H1 (cell line): Measurements from ENCODE around the gene PIGX. TPM values are rescaled to one million over a fixed set of nuclear protein-coding genes. Genes with fewer than 3 reads are reported as not detected.
"Not testable (repeated sequence)": the region's sequence is repeated elsewhere in the genome, so short reads cannot be mapped to it uniquely, and the experiment has no call there.

Experiments used
- CTCF ChIA-PET: fragments of 300-600 bp; sonication (Branson Sonifier 250); formaldehyde crosslinking; loops from one replicate; lab custom pipeline; 2021; ENCODE audit not compliant: partially characterized antibody; lab: Charles Lee
- POLR2A ChIA-PET: fragments of 300-600 bp; sonication (Branson Sonifier 250); formaldehyde crosslinking; loops from one replicate; lab custom pipeline; 2021; ENCODE audit warnings: inconsistent platforms; ENCODE audit not compliant: partially characterized antibody; lab: Charles Lee
- DNase-seq, 2 experiments: peaks; one replicate each; pipeline versions ENCODE4 v3.0.0 to v3.0.0-alpha.2; 2010 to 2022; ENCODE audit warnings: low spot score in 2 of 2, low read depth in 1 of 2, mixed read lengths in 1 of 2
- FAIRE-seq: peaks from 2 replicates; lab custom pipeline; 2011; peaks lifted over from hg19 to GRCh38; lab: Jason Lieb, UNC
- H2AFZ ChIP-seq: 2 replicates; pipeline ENCODE4 v1.8.1; 2012; ENCODE audit warnings: low read length, inconsistent platforms
- H2AK5ac ChIP-seq: 2 replicates; pipeline ENCODE4 v1.6.1; 2013; ENCODE audit warnings: low read depth, low read length
- H2BK120ac ChIP-seq: replicated peaks from 2 replicates; pipeline ENCODE3; 2013; ENCODE audit warnings: low read depth, low read length, inconsistent platforms
- H2BK12ac ChIP-seq: 2 replicates; pipeline ENCODE4 v1.6.1; 2013; ENCODE audit warnings: low read depth, low read length
- H2BK15ac ChIP-seq: 2 replicates; pipeline ENCODE4 v1.6.1; 2013; ENCODE audit warnings: low read length
- H2BK20ac ChIP-seq: 2 replicates; pipeline ENCODE4 v1.6.1; 2013; ENCODE audit warnings: low read length
- H2BK5ac ChIP-seq: 2 replicates; pipeline ENCODE4 v1.6.1; 2013; ENCODE audit warnings: low read depth, low read length
- H3K14ac ChIP-seq: 2 replicates; pipeline ENCODE4 v1.6.1; 2013; ENCODE audit warnings: inconsistent platforms; ENCODE audit not compliant: insufficient read length
- H3K18ac ChIP-seq: 2 replicates; pipeline ENCODE4 v1.6.1; 2013; ENCODE audit warnings: low read length; ENCODE audit errors: extremely low read depth
- H3K23ac ChIP-seq: 2 replicates; pipeline ENCODE4 v1.6.1; 2013; ENCODE audit warnings: inconsistent platforms; ENCODE audit not compliant: insufficient read length
- H3K23me2 ChIP-seq: 2 replicates; pipeline ENCODE4 v1.6.1; 2013; ENCODE audit warnings: low read depth, low read length
- H3K27ac ChIP-seq: 2 replicates; pipeline ENCODE4 v1.6.1; 2011; ENCODE audit warnings: low read depth, low read length, inconsistent platforms
- H3K27me3 ChIP-seq, 4 experiments: replicated peaks in 1 of 4; 1 replicate in 1 of 4; 2 replicates in 3 of 4; pipeline versions ENCODE4 v1.6.1 to v1.8.1; 2011 to 2013; ENCODE audit warnings: low read length in 3 of 4, mild to moderate bottlenecking in 3 of 4, inconsistent platforms in 2 of 4, mixed read lengths in 2 of 4, moderate library complexity in 1 of 4; ENCODE audit not compliant: control insufficient read depth in 3 of 4, insufficient read depth in 3 of 4; ENCODE audit errors: extremely low read depth in 1 of 4
- H3K36me3 ChIP-seq, 4 experiments: 2 replicates each; pipeline versions ENCODE4 v1.6.1 to v1.8.1; 2011 to 2013; ENCODE audit warnings: mild to moderate bottlenecking in 4 of 4, low read length in 3 of 4, moderate library complexity in 2 of 4, control low read depth in 1 of 4, inconsistent platforms in 1 of 4; ENCODE audit not compliant: insufficient read depth in 4 of 4, control insufficient read depth in 2 of 4
- H3K4ac ChIP-seq: replicated peaks from 2 replicates; pipeline ENCODE3; 2013; ENCODE audit warnings: low read length, low read depth, mixed read lengths, inconsistent platforms; ENCODE audit not compliant: insufficient read length
- H3K4me1 ChIP-seq, 4 experiments: replicated peaks in 1 of 4; 1 replicate in 1 of 4; 2 replicates in 3 of 4; pipeline versions ENCODE4 v1.6.1 to v1.8.1; 2011 to 2013; ENCODE audit warnings: low read length in 3 of 4, inconsistent platforms in 2 of 4, mixed read lengths in 1 of 4; ENCODE audit not compliant: insufficient read depth in 4 of 4, control insufficient read depth in 3 of 4
- H3K4me2 ChIP-seq, 2 experiments: 2 replicates each; pipeline versions ENCODE4 v1.6.1 to v1.8.1; 2011 to 2013; ENCODE audit warnings: low read depth in 2 of 2, low read length in 2 of 2, control low read depth in 1 of 2, inconsistent platforms in 1 of 2, mild to moderate bottlenecking in 1 of 2; ENCODE audit not compliant: insufficient read depth in 1 of 2
- H3K4me3 ChIP-seq, 4 experiments: fragments of 200-600, 300-600 bp in 1 of 4; sonication (generic), shearing (Covaris generic), sonication (Bioruptor Twin) in 1 of 4; 2 replicates each; pipeline versions ENCODE4 v1.5.1 to v1.8.1; 2011 to 2016; ENCODE audit warnings: low read length in 4 of 4, low read depth in 3 of 4, control low read depth in 2 of 4, inconsistent platforms in 2 of 4, mild to moderate bottlenecking in 2 of 4, mixed read lengths in 1 of 4, moderate library complexity in 1 of 4; ENCODE audit not compliant: insufficient read depth in 2 of 4; ENCODE audit errors: extremely low read depth in 1 of 4
- H3K56ac ChIP-seq: replicated peaks from 2 replicates; pipeline ENCODE3; 2013; ENCODE audit warnings: low read depth, mild to moderate bottlenecking, mixed read lengths, low read length, inconsistent platforms; ENCODE audit not compliant: insufficient read length
- H3K79me1 ChIP-seq: 2 replicates; pipeline ENCODE4 v1.6.1; 2013; ENCODE audit warnings: low read depth, low read length, control low read depth
- H3K79me2 ChIP-seq, 2 experiments: 2 replicates each; pipeline versions ENCODE4 v1.6.1 to v1.8.1; 2012 to 2013; ENCODE audit warnings: low read length in 2 of 2, mild to moderate bottlenecking in 2 of 2, inconsistent platforms in 1 of 2; ENCODE audit not compliant: insufficient read depth in 2 of 2, control insufficient read depth in 1 of 2
- H3K9ac ChIP-seq, 4 experiments: replicated peaks in 1 of 4; 1 replicate in 1 of 4; 2 replicates in 3 of 4; pipeline versions ENCODE4 v1.6.1 to v1.8.1; 2011 to 2013; ENCODE audit warnings: low read depth in 3 of 4, low read length in 3 of 4, control low read depth in 2 of 4, mild to moderate bottlenecking in 2 of 4, moderate library complexity in 2 of 4, inconsistent platforms in 1 of 4; ENCODE audit errors: extremely low read depth in 1 of 4
- H3K9me3 ChIP-seq, 2 experiments: 2 replicates each; pipeline versions ENCODE4 v1.6.1 to v1.8.1; 2012 to 2013; ENCODE audit warnings: mild to moderate bottlenecking in 2 of 2, moderate library complexity in 2 of 2, control low read depth in 1 of 2, inconsistent platforms in 1 of 2, low read depth in 1 of 2, low read length in 1 of 2, mixed read lengths in 1 of 2; ENCODE audit not compliant: insufficient read depth in 2 of 2
- H4K20me1 ChIP-seq, 2 experiments: replicated peaks in 1 of 2; 2 replicates each; pipeline versions ENCODE3 to v1.8.1; 2011 to 2013; ENCODE audit warnings: inconsistent platforms in 2 of 2, low read length in 2 of 2, mild to moderate bottlenecking in 1 of 2; ENCODE audit not compliant: insufficient read depth in 2 of 2, control insufficient read depth in 1 of 2
- H4K5ac ChIP-seq: 2 replicates; pipeline ENCODE4 v1.6.1; 2013; ENCODE audit warnings: low read length, low read depth, mixed read lengths, inconsistent platforms; ENCODE audit not compliant: insufficient read length
- H4K8ac ChIP-seq: 2 replicates; pipeline ENCODE4 v1.8.0; 2013; ENCODE audit warnings: mild to moderate bottlenecking, moderate library complexity, low read length, inconsistent platforms; ENCODE audit not compliant: insufficient read depth; ENCODE audit errors: extremely low read depth
- H4K91ac ChIP-seq: replicated peaks from 2 replicates; pipeline ENCODE3; 2013; ENCODE audit warnings: low read length, mixed read lengths, inconsistent platforms; ENCODE audit not compliant: insufficient read length
- WGBS, 2 experiments: shearing (Covaris generic) in 1 of 2; methylation state at CpG; one replicate each; pipeline versions ENCODE4 v1.1.6 to v1.1.7; 2013 to 2015; ENCODE audit warnings: low lambda C conversion rate in 2 of 2, mixed read lengths in 2 of 2, inconsistent platforms in 1 of 2, low coverage in 1 of 2, missing lambda C conversion rate in 1 of 2; ENCODE audit not compliant: insufficient replicate concordance in 2 of 2, insufficient coverage in 1 of 2, insufficient read length in 1 of 2; ENCODE audit errors: extremely low coverage in 1 of 2, missing lambda C conversion rate in 1 of 2; 5-methylcytosine and 5-hydroxymethylcytosine counted together
- polyA plus RNA-seq, 7 experiments: library from polyadenylated mRNA; depleted of rRNA in 3 of 7; stranded (reverse) in 5 of 7; unstranded in 2 of 7; fragments of >200 nt in 5 of 7; fragments of 200-250 nt in 2 of 7; gene quantifications; 1 replicate in 5 of 7; 2 replicates in 1 of 7; 4 replicates in 1 of 7; pipeline versions ENCODE4 v1.2.1 to v1.2.3, GENCODE V29; 2011 to 2013; ENCODE audit warnings: missing spikeins in 2 of 7, mixed read lengths in 2 of 7
- total RNA-seq: library from RNA; stranded (reverse); fragmentation: NEBNext Ultra II Directional; extraction: Animal tissue kit (Norgen Biotek cat#: 25700); gene quantifications from 2 replicates; pipeline ENCODE4 v1.2.1, GENCODE V29; 2021

The PIGX gene
- total and polyA plus RNA-seq, 2 of the 8 experiments (the other 6 are each of a cell fraction or from before 2014, with no cell fraction given): 7.0 to 14.9 TPM

- not testable (repeated sequence) for H3K18ac ChIP-seq, H3K27ac ChIP-seq, H3K27me3 ChIP-seq, H3K36me3 ChIP-seq, H2BK5ac ChIP-seq, H3K23ac ChIP-seq, H3K79me1 ChIP-seq, H2BK15ac ChIP-seq, FAIRE-seq, H4K91ac ChIP-seq, H3K4me1 ChIP-seq, H3K14ac ChIP-seq, H2BK120ac ChIP-seq, H3K9me3 ChIP-seq, H3K4ac ChIP-seq, H2AFZ ChIP-seq, H3K4me3 ChIP-seq, H2BK12ac ChIP-seq, H3K56ac ChIP-seq, H3K9ac ChIP-seq, H4K8ac ChIP-seq, H4K5ac ChIP-seq, DNase-seq, H2AK5ac ChIP-seq, H3K4me2 ChIP-seq, H4K20me1 ChIP-seq, H2BK20ac ChIP-seq, H3K23me2 ChIP-seq
- peaks cover 24 to 86% of the 10 kb centered on the region in 2 experiments for H3K79me2 ChIP-seq
- WGBS, 2 experiments: 95% methylated on average over 10 of the region's 10 CpGs; no CpG with 5 or more reads in 1 of the 2 experiments
- ChIA-PET POLR2A (interaction anchor here (0.9 to 1.7 kb wide), 3 partner anchors 15 to 113 kb away, joined by 3 to 6 read pairs (median 3); no protein-coding TSS in a partner anchor), CTCF (interaction anchor here (1.3 to 1.7 kb wide), 2 partner anchors 134 to 803 kb away, joined by 3 to 5 read pairs; no protein-coding TSS in a partner anchor)
These were observed 31.4 kb downstream of the PIGX start for GRCh38 chr3:196743569-196743968.
